NB4 (cell line): ENCODE measurements around the gene DENND4B.

ENCODE experiments used
- DNase-seq: peaks from one replicate; pipeline ENCODE4 v3.0.0; 2010; ENCODE audit warnings: low read depth
- H3K4me3 ChIP-seq: one replicate; pipeline ENCODE4 v1.5.1; 2011; ENCODE audit warnings: mild to moderate bottlenecking, low read depth, low read length, moderate library complexity
- CTCF ChIP-seq: IDR thresholded peaks from one replicate; pipeline ENCODE4 v1.5.1; 2012; ENCODE audit warnings: low read depth, low read length
- MAX ChIP-seq: IDR thresholded peaks from 2 replicates; pipeline ENCODE4 v1.6.1; 2011; ENCODE audit warnings: low read depth, low read length
- MYC ChIP-seq: IDR thresholded peaks from 2 replicates; pipeline ENCODE4 v1.6.1; 2011; ENCODE audit warnings: low read depth, low read length
- POLR2A ChIP-seq: IDR thresholded peaks from 2 replicates; pipeline ENCODE4 v1.6.1; 2011; ENCODE audit warnings: mild to moderate bottlenecking; ENCODE audit not compliant: insufficient read length; ENCODE audit errors: extremely low read depth

Gene DENND4B

GRCh38 chr1:153939476-153939875, 7.0 kb downstream of the DENND4B start:
- H3K4me3 ChIP-seq, result no peak overlapping the region
- no peak for DNase-seq
- TF ChIP-seq CTCF, result no peak

GRCh38 chr1:153938996-153939395, 7.5 kb downstream of the DENND4B start:
- TF ChIP-seq POLR2A (no peak), MAX (no peak), MYC (no peak), CTCF (no peak)
- no peak overlapping the region for H3K4me3 ChIP-seq
- DNase-seq, result no peak

- no peak for TF ChIP-seq POLR2A
- TF ChIP-seq MAX, result no peak
- no peak for TF ChIP-seq CTCF
- no peak for TF ChIP-seq MYC
- DNase-seq, result no peak
- H3K4me3 ChIP-seq, result no peak overlapping the region
These were observed 9.2 kb downstream of the DENND4B start for GRCh38 chr1:153937331-153937730.

GRCh38 chr1:153936011-153936802, 10.3 kb downstream of the DENND4B start:
- TF ChIP-seq POLR2A, result no peak
- TF ChIP-seq MAX, result no peak
- TF ChIP-seq CTCF, result no peak
- TF ChIP-seq MYC, result no peak
- no peak for DNase-seq
- no peak overlapping the region for H3K4me3 ChIP-seq

GRCh38 chr1:153934746-153935145, 11.8 kb downstream of the DENND4B start:
- TF ChIP-seq MYC (no peak), POLR2A (no peak)
- no peak overlapping the region for H3K4me3 ChIP-seq
- DNase-seq, result no peak

- TF ChIP-seq MAX (no peak), CTCF (no peak), MYC (no peak), POLR2A (no peak)
These were observed 12.6 kb downstream of the DENND4B start for GRCh38 chr1:153933955-153934354.

More at GRCh38 chr1:153933955-153934354, 12.6 kb downstream of the DENND4B start:
- no peak overlapping the region for H3K4me3 ChIP-seq
- no peak for DNase-seq
